HG02763 (cell line): ENCODE measurements around the gene ESD.

Source experiments
- ATAC-seq: cut with Tn5 transposase; IDR thresholded peaks from one replicate; pipeline ENCODE4 v1.9.1; 2021; ENCODE audit warnings: mild to moderate bottlenecking, moderate library complexity; ENCODE audit not compliant: unreplicated experiment

The ESD gene

DNA sequence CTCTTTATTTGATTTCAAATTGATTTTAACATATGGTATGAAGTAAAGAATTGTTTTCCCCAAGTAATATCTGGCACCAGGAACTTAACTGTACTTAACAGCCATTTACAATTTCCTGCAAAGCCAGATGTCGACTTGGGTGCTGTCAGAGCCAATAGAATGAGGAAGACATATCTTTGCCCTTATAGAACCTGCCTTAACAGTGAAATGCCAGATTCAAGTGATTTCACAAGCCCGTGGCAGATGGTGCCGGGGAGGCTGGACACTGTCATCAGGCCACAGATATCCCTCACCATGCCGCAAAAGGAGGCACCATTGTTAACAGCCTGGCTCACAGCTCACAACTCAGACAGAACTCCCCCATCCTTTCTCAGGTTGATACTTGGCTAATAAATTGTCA is 48.7 kb downstream of the ESD start:
- ATAC-seq = no peak

DNA sequence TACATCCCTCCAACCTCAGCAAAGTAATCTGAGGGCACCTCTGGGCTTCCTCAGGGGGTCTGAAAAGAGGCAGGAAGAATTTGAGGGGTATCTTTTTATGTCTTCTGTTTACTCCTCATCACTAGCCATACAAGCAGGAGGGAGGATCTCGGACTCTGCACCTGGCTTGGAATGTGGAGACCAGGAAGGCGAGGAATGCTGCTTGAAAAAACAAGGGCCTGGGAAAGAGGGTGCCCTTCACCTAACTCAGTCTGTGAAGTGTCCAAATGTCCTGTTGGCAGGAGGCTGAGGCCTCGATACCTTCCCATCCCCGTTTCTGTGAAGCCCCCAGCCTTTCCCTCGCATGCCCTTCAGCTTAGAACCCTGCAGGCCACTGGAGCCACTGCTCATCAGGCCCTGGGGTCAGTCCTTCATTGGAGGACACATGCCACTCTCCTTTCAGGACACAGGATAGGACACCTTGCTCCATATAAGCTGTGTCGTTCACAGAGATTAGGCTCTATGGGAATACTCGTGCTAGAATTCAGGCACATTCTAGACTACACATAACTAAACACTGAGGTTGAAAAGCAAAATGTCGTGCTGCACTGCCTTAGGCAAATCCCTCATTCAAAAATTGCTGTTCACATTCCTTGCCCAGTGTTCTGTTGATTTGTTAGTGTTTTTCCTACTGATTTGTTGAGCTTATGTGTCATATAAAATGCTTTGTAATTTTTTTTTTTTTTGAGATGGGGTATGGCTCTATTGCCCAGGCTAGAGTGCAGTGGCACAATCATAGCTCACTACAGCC is 49.7 kb downstream of the ESD start:
- ATAC-seq = no peak

DNA sequence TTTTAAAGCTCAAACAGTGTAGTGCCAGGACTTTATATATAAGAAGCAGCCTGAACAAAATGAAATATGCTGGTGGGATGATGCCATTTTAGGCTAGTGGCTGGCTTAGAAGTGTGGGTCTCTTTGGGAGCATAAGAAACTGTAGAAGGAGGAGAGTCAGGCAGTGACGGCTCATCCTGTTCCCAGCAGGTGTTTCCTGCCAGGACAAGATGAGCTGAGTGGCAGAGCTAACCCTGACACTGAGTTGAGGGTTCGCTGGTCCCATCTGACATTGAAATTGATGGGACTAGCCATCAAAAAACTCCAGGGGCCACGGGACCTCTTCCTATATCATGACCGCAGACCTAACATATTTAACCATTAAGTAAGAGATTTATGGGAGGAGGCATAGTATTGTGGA is 51.3 kb downstream of the ESD start:
- no peak for ATAC-seq

DNA sequence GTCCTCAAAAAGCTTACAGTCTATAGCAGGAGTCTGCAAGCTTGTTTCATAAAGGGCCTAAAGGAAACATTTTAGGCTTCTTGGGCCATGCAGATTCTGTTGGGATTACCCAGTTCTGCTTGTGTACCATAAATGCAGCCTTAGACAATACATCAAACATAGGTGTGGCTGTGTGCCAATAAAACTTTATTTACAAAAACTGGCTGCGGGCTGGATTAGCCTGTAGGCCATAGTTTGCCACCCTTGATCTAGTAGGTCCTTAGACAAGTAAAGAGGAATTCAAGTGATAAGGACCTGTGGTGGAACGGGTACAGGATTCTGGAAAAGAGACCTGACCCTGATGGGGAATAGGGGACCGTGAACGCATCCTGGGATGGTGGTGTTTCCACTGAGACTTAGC is 51.9 kb downstream of the ESD start:
- no peak for ATAC-seq

DNA sequence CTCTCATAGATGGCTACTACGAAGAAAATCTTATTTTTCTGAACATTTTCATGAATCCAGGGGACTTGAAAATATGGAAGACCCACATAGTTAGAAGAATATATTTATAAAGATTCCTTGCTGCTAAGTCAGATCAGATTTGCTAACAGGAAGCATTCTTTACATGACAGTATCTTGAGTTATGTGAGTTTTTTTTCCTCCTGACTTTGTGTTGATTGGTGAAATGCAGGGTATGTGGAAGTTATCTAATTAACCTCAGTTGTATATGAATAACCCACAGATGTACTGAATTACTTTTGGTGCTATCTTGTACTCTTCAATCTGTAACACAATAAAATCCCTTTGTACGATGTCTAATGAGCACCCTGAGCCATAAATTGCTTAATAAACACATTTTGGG is 53.8 kb downstream of the ESD start:
- no peak for ATAC-seq

DNA sequence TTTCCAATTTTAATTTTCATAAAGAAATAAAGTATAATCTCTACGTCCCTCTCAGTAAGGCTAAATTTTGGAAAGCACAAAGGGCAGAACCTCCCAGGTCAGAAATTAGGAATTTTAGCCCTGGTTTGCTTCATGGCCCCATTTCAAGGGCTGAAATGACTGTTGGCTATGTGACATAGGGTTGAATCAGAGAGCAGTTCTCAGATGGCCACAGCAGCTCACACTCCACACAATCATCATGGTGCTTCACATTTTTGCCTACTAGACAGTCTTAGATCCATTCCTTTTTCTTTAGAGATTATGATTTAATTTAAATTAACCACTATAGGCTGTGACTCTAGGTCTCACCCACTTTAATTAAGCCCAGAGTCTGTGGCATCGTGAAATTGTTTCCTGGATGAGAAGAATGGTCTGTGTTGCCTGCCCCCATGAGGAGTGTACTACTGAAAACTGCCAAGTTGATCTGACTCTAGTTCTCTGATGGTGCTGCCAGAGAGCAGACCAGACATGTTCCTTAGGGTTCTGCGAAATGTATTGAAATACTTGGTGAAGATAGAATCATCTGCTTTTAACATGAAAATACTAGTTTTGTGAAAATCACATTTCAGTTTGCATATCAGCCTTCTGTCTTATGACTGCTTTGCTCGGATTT is 57.4 kb downstream of the ESD start:
- no peak for ATAC-seq

DNA sequence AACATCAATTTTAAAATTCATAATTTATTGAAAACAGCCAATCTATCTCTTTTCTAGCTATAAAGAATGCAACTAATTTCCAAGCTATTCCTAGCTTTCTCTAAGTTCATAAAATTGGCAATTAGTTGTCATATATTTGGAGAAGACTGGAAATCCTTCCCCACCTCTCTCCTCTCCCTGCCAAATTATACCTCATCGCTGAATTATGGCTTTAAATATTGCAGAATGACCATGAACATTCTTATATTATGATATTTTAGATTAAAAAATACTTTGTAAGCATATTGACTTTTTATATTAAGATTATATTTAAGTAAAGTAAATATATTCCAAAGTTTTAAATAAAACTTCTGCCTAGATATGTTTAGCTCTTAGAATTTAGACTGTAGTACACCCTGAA is 58.2 kb downstream of the ESD start:
- ATAC-seq = no peak

DNA sequence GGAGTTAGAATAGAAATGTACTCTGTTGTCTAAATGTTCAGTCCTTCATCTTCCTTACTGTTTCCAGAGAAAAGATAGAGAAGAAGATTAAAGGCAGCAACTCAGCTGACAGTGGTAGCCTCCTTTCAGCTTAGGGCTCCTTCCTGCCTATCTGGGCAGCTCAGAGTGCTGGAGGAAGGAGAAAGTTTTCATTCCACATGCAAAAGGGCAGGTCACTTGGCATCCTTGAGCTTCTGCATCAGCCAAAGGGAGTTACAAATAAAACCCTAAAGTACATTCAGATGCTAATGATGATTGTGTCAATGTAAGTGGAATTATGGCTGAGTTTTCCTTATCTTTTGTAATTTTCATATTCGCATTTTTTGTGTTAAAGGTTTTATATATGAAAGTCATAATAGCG is 58.9 kb downstream of the ESD start:
- no peak for ATAC-seq

DNA sequence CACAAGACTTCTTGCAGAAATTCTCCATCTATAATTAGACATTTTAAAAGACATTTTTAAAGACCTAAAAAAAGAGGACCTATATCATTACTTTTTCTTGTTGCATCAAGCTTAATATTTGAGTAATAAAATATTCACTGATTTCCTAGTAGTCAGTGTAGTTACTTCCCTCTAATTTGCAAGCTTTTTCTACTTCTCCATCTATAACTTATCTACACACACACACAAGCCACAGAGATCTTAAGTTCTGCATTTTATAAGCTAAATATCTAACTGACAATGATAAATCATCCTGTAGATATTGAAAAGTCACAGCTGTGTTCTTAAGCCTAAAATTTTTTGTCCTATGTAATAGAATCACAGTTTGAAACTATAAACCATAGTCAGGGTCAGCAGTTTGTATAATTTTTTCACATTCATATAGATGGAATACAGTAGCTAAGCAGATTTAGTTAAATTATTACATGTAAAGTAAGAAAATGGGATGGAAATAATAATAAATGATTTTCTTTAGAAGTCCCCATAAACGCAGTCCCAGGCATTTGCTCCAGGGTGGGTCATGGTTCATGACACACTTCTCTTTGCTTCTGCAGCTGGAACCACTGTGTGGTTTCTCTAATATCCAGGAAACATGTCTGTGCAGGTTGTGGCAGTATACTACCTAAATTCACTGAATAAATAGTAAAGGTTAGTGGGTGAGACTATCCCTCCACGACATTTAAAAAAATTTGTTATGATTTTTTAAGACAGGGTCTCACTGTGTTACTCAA is 60.2 kb downstream of the ESD start:
- no peak for ATAC-seq

DNA sequence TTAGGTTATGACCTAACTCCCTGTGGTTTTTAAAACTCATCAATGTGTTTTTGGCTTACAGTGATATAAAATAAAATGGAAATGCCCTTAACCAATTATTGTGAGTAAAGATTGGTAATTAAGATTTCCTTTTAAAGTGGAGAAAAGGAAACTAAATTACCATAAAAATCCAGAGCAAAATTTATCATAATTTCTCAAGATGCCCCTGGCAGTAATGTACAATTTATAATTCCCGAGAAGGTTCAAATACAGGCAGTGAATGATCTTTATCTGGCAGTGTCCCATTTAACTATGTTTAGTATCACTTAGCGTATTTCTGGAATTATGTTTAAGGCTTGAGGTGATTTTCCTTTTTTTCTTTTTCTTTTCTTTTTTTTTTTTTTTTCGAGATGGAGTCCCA is 61.5 kb downstream of the ESD start:
- no peak for ATAC-seq

DNA sequence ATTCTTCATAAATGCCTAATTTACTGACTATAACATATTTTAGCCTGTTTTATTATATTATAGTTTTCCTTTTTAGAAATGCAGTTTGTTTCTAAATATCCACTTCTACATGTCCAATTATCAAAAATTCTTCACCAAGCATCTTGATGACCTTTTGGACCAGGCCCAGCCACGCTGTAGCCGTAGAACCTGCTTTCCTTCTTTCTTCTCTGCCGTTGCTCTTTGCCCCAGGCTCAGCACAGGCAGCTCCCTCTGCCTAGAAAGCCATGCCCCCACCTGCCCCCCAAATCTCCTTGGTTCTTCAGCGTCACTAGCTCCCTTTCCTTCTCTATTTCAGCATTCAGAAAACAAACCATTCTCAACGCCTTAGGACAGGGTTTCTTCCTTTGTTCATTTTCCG is 65.4 kb downstream of the ESD start:
- no peak for ATAC-seq

DNA sequence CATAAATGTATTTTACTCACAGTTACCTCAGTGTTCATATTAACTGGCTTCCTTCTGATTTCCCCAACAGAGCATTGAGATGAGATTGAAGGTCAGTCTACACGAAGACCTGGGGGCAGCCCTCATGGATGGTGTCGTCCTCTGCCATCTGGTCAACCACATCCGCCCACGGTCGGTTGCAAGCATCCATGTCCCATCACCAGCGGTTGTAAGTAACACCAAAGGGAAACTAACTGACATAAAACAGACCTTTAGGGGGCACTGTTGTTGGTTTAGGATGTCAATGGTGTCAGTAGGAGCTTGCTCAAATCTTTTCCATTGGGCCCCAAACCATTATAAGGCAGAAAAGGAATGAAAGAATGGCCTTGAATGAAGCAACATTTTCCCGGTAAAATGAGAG is 68.2 kb downstream of the ESD start:
- ATAC-seq = no peak

DNA sequence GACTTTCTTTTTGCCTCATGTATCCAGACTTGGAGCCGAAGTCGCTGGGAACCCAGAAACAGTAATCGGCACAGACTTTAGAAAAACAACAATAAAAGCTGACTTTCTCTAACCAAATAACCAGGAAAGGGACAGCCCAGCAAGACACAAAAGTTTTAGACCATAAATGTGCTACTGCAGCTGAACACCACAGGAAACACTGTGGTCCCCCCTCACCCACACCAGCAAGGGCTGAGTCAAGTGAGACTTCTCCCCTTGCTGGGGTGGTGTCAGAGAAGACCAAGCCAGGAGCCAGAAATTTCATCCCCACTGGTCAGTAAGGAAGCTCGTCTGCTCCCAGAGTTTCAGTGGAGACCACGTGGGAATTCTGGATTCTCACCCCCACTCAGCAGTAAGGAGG is 70.6 kb downstream of the ESD start:
- ATAC-seq = no peak
